ACHN (cell line): ENCODE data around the gene RBM19.
"Not testable (repeated sequence)": the region's sequence is repeated elsewhere in the genome, so short reads cannot be mapped to it uniquely, and the experiment has no call there.

ENCODE experiments used
- DNase-seq: peaks from one replicate; pipeline ENCODE4 v3.0.0-alpha.2; 2015
- in situ Hi-C: cut with HindIII; loops from 2 replicates; pipeline ENCODE4 v1.10.0; 2017; ENCODE audit warnings: low sequenced_read_pairs, low pct_ligation_motif_present, low pct_unique_long_range_greater_than_20kb

The RBM19 gene

GRCh38 chr12:113914176-113914575 lies 51.9 kb downstream of the RBM19 start:
- DNase-seq: no peak
- in situ Hi-C loops: no loop called here

GRCh38 chr12:113912760-113913329 lies 53.3 kb downstream of the RBM19 start:
- in situ Hi-C loops: no loop called here
- DNase-seq: peak; percentile 80

GRCh38 chr12:113911971-113912759 lies 54.0 kb downstream of the RBM19 start:
- in situ Hi-C loops: no loop called here
- DNase-seq: no peak

GRCh38 chr12:113910751-113911272 lies 55.3 kb downstream of the RBM19 start:
- DNase-seq: no peak
- in situ Hi-C loops: no loop called here

- no peak for DNase-seq
- in situ Hi-C loops: no loop called here
Measured at GRCh38 chr12:113909776-113910420, 56.2 kb downstream of the RBM19 start.

GRCh38 chr12:113908584-113909100 lies 57.5 kb downstream of the RBM19 start:
- DNase-seq: no peak
- in situ Hi-C loops: no loop called here

- no peak for DNase-seq
- in situ Hi-C loops: no loop called here
Measured at GRCh38 chr12:113907446-113908180, 58.5 kb downstream of the RBM19 start.

GRCh38 chr12:113906411-113907200 lies 59.5 kb downstream of the RBM19 start:
- no peak for DNase-seq
- in situ Hi-C loops: no loop called here

GRCh38 chr12:113905829-113906228 lies 60.3 kb downstream of the RBM19 start:
- DNase-seq: no peak
- in situ Hi-C loops: no loop called here

GRCh38 chr12:113903381-113903863 lies 62.7 kb downstream of the RBM19 start:
- DNase-seq: no peak
- in situ Hi-C loops: no loop called here

GRCh38 chr12:113901319-113901718 lies 64.8 kb downstream of the RBM19 start:
- DNase-seq, in situ Hi-C loops: not testable (repeated sequence)

- in situ Hi-C loops: no loop called here
- no peak for DNase-seq
Measured at GRCh38 chr12:113900716-113901115, 65.4 kb downstream of the RBM19 start.

- DNase-seq: peak; percentile 43
- in situ Hi-C loops: no loop called here
Measured at GRCh38 chr12:113899561-113900471, 66.3 kb downstream of the RBM19 start.

GRCh38 chr12:113899042-113899560 lies 67.0 kb downstream of the RBM19 start:
- no peak for DNase-seq
- in situ Hi-C loops: no loop called here

GRCh38 chr12:113898466-113898865 lies 67.7 kb downstream of the RBM19 start:
- no peak for DNase-seq
- in situ Hi-C loops: no loop called here

GRCh38 chr12:113897406-113897805 lies 68.7 kb downstream of the RBM19 start:
- in situ Hi-C loops: no loop called here
- DNase-seq: no peak

GRCh38 chr12:113896841-113897240 lies 69.3 kb downstream of the RBM19 start:
- DNase-seq: no peak
- in situ Hi-C loops: no loop called here
